ENCODE results near the gene RALGPS2. TPM values are rescaled to one million over a fixed set of nuclear protein-coding genes. Genes with fewer than 3 reads are reported as not detected.

The RALGPS2 gene
- total RNA-seq, 1 experiment from 2014 or later = 38.0 TPM

DNA sequence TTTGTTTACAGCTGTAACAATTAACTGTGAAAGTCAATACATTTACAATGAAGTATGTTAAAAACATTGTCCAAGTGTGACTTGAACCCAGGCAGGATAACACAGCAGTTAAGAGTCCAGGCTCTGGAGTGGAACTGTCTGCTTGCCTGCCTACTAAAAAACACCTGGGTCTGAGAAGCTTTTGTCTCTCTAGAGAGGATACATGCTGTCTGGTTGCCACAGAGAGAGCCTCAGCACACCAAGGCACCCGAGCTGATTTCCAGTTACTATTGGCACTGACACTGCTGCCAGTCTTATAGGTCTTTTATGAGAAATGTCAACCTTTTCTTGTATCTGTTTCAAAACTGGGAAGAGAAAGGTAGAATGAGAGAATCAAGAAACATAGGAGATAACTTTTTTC lies 20.2 kb upstream of the RALGPS2 start (continued):
- TF ChIP-seq AFF4 (CRISPR knock-in tag; IDR thresholded peaks at IDR 0.05; ENCODE audit: borderline replicate concordance) (no peak), RELA (CRISPR knock-in tag; IDR thresholded peaks at IDR 0.05; ENCODE audit: borderline replicate concordance) (no peak), SMAD4 (CRISPR knock-in tag; IDR thresholded peaks at IDR 0.05) (no peak), ELF4 (CRISPR knock-in tag; IDR thresholded peaks at IDR 0.05; ENCODE audit: low read depth) (no peak), SOX15 (CRISPR knock-in tag; IDR thresholded peaks at IDR 0.05) (no peak)
- TF ChIP-seq, protein P1, sequence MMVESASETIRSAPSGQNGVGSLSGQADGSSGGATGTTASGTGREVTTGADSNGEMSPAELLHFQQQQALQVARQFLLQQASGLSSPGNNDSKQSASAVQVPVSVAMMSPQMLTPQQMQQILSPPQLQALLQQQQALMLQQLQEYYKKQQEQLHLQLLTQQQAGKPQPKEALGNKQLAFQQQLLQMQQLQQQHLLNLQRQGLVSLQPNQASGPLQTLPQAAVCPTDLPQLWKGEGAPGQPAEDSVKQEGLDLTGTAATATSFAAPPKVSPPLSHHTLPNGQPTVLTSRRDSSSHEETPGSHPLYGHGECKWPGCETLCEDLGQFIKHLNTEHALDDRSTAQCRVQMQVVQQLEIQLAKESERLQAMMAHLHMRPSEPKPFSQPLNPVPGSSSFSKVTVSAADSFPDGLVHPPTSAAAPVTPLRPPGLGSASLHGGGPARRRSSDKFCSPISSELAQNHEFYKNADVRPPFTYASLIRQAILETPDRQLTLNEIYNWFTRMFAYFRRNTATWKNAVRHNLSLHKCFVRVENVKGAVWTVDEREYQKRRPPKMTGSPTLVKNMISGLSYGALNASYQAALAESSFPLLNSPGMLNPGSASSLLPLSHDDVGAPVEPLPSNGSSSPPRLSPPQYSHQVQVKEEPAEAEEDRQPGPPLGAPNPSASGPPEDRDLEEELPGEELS (CRISPR knock-in tag; IDR thresholded peaks at IDR 0.05) = no peak

DNA sequence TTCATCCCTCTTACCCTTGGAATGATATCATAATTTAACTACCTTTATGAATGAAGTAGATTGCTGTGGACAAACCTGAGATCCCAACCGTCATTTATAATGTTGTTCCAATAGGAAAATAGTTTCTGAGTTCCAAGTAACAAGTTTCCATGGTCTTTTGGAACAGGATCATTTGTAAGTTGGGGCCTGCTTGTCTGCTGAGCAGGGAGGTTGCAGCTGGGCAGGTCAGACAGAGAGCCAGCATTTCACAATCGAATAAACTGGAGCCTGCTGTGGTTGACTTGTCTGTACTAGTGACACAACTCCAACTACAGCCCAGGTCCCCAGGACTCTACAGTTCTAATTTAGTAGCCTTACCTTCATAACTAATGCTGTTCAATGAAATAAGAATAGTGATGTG lies 18.6 kb upstream of the RALGPS2 start:
- Mint-ChIP-seq H3K27me3 (ENCODE audit: low read depth) (no peaks in the 10 kb centered on the region), H3K4me1 (no peaks in the 10 kb centered on the region), H3K9me3 (no peaks in the 10 kb centered on the region), H3K36me3 (no peaks in the 10 kb centered on the region), H3K4me3 (no peak overlapping the region), H3K27ac (no peak overlapping the region)
- ATAC-seq (no peak), DNase-seq (ENCODE audit: low spot score) (no peak)
- CTCF ChIA-PET = no interaction called here
- POLR2A ChIA-PET = no interaction called here
- TF ChIP-seq, protein P2, sequence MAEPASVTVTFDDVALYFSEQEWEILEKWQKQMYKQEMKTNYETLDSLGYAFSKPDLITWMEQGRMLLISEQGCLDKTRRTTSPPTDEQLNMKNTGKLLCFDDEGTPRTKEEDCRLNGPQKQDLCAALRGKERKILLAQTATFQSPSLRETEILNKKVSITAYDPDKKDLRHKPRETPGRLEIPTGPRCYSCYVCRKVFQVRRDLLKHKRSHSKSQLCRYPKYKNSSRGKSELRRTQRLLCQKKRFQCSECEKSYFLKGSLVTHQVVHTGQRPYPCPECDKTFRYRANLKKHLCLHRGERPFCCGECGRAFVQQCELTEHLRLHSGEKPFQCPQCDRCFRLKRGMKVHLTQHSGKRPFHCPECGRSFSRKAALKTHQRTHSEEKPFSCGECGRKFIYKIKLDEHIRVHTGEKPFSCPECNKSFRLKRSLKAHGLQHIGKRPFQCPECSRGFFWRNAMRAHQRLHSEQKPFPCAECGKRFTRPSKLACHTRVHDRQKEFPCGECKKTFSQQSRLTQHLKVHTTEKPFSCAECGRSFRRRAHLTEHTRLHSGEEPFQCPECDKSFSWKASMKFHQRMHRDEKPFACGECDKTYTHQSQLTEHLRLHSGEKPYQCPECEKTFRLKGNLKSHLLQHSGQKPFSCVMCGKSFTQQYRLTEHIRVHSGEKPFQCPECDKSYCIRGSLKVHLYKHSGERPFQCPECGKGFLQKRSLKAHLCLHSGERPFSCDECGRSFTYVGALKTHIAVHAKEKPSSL (CRISPR knock-in tag; conservative IDR thresholded peaks at IDR 0.05) = no peak
- TF ChIP-seq PREB (CRISPR knock-in tag; IDR thresholded peaks at IDR 0.05; ENCODE audit: borderline replicate concordance) = no peak
- TF ChIP-seq GRHL2 (CRISPR knock-in tag; IDR thresholded peaks at IDR 0.05; ENCODE audit: insufficient replicate concordance, severe bottlenecking) = no peak
- TF ChIP-seq CDX4 (CRISPR knock-in tag; IDR thresholded peaks at IDR 0.05; ENCODE audit: borderline replicate concordance) = no peak
- no peak for TF ChIP-seq TCF7 (CRISPR knock-in tag; IDR thresholded peaks at IDR 0.05; ENCODE audit: low read depth)
- TF ChIP-seq NR3C1 (CRISPR knock-in tag; conservative IDR thresholded peaks at IDR 0.05; ENCODE audit: low read depth) = no peak
- TF ChIP-seq, protein P3, sequence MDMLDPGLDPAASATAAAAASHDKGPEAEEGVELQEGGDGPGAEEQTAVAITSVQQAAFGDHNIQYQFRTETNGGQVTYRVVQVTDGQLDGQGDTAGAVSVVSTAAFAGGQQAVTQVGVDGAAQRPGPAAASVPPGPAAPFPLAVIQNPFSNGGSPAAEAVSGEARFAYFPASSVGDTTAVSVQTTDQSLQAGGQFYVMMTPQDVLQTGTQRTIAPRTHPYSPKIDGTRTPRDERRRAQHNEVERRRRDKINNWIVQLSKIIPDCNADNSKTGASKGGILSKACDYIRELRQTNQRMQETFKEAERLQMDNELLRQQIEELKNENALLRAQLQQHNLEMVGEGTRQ (CRISPR knock-in tag; IDR thresholded peaks at IDR 0.05) = no peak
- TF ChIP-seq, protein P4, sequence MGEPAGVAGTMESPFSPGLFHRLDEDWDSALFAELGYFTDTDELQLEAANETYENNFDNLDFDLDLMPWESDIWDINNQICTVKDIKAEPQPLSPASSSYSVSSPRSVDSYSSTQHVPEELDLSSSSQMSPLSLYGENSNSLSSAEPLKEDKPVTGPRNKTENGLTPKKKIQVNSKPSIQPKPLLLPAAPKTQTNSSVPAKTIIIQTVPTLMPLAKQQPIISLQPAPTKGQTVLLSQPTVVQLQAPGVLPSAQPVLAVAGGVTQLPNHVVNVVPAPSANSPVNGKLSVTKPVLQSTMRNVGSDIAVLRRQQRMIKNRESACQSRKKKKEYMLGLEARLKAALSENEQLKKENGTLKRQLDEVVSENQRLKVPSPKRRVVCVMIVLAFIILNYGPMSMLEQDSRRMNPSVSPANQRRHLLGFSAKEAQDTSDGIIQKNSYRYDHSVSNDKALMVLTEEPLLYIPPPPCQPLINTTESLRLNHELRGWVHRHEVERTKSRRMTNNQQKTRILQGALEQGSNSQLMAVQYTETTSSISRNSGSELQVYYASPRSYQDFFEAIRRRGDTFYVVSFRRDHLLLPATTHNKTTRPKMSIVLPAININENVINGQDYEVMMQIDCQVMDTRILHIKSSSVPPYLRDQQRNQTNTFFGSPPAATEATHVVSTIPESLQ (CRISPR knock-in tag; IDR thresholded peaks at IDR 0.05) = no peak
- no peak for TF ChIP-seq ATF1 (CRISPR knock-in tag; IDR thresholded peaks at IDR 0.05)
- TF ChIP-seq NFYB (CRISPR knock-in tag; conservative IDR thresholded peaks at IDR 0.05; ENCODE audit: low read depth) = no peak

All from WTC11 (cell line).